Liver (tissue), 3 donors: Measurements from ENCODE around the gene PANK1.

Experiments
- FOXA1 ChIP-seq: IDR thresholded peaks from 2 replicates; pipeline ENCODE4 v1.6.1; 2016; ENCODE audit warnings: antibody characterized with exemption
- GABPA ChIP-seq, 2 donors: IDR thresholded peaks in 1 of 2; conservative IDR thresholded peaks in 1 of 2; 2 replicates each; pipeline ENCODE4 v1.6.1; 2016; ENCODE audit warnings: antibody characterized with exemption in 2 of 2, mild to moderate bottlenecking in 1 of 2, moderate library complexity in 1 of 2
- JUND ChIP-seq, 2 donors: IDR thresholded peaks; 2 replicates each; pipeline ENCODE4 v1.6.1; 2016; ENCODE audit warnings: antibody characterized with exemption in 2 of 2
- NR2F2 ChIP-seq: IDR thresholded peaks from 2 replicates; pipeline ENCODE4 v1.6.1; 2016; ENCODE audit warnings: antibody characterized with exemption
- RAD21 ChIP-seq, 2 donors: IDR thresholded peaks; 2 replicates each; pipeline ENCODE4 v1.6.1; 2016; ENCODE audit warnings: antibody characterized with exemption in 2 of 2, mild to moderate bottlenecking in 2 of 2
- REST ChIP-seq: IDR thresholded peaks from 2 replicates; pipeline ENCODE4 v1.6.1; 2016; ENCODE audit warnings: antibody characterized with exemption, mild to moderate bottlenecking
- RXRA ChIP-seq, 2 donors: IDR thresholded peaks; 2 replicates each; pipeline ENCODE4 v1.6.1; 2017 to 2018; ENCODE audit warnings: antibody characterized with exemption in 2 of 2, mild to moderate bottlenecking in 1 of 2
- SP1 ChIP-seq: IDR thresholded peaks from 2 replicates; pipeline ENCODE4 v1.6.1; 2018; ENCODE audit warnings: antibody characterized with exemption, mild to moderate bottlenecking
- YY1 ChIP-seq: IDR thresholded peaks from 2 replicates; pipeline ENCODE4 v1.6.1; 2016; ENCODE audit warnings: antibody characterized with exemption, mild to moderate bottlenecking
- TF ChIP-seq, protein P1 (sequence below): fragments of 150-350 bp; IDR thresholded peaks from 2 replicates; pipeline ENCODE4 v1.5.1; 2017; ENCODE audit warnings: improper control_type of control experiment, low read depth, low read length; ENCODE audit not compliant: missing input control
- TF ChIP-seq, protein P2 (sequence below): IDR thresholded peaks from 2 replicates; pipeline ENCODE4 v1.6.1; 2016; ENCODE audit warnings: antibody characterized with exemption
- donor health status: healthy.
- donor health status: healthy.

GRCh38 chr10:89649051-89649450 is 4.0 kb upstream of the PANK1 start:
- TF ChIP-seq YY1 (no peak), RXRA (IDR thresholded peaks at IDR 0.05) (no peak), GABPA (IDR thresholded peaks at IDR 0.05 in 1 of 2, conservative IDR thresholded peaks at IDR 0.05 in 1 of 2) (no peak), RAD21 (IDR thresholded peaks at IDR 0.05) (no peak), SP1 (no peak), NR2F2 (no peak), REST (no peak), FOXA1 (no peak), JUND (IDR thresholded peaks at IDR 0.05) (no peak)
- TF ChIP-seq, protein P1, sequence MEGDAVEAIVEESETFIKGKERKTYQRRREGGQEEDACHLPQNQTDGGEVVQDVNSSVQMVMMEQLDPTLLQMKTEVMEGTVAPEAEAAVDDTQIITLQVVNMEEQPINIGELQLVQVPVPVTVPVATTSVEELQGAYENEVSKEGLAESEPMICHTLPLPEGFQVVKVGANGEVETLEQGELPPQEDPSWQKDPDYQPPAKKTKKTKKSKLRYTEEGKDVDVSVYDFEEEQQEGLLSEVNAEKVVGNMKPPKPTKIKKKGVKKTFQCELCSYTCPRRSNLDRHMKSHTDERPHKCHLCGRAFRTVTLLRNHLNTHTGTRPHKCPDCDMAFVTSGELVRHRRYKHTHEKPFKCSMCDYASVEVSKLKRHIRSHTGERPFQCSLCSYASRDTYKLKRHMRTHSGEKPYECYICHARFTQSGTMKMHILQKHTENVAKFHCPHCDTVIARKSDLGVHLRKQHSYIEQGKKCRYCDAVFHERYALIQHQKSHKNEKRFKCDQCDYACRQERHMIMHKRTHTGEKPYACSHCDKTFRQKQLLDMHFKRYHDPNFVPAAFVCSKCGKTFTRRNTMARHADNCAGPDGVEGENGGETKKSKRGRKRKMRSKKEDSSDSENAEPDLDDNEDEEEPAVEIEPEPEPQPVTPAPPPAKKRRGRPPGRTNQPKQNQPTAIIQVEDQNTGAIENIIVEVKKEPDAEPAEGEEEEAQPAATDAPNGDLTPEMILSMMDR, result no peak
- TF ChIP-seq, protein P2, sequence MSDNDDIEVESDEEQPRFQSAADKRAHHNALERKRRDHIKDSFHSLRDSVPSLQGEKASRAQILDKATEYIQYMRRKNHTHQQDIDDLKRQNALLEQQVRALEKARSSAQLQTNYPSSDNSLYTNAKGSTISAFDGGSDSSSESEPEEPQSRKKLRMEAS, result no peak
